H1 (cell line): ENCODE data around the gene RHCG. TPM values are rescaled to one million over a fixed set of nuclear protein-coding genes. Genes with fewer than 3 reads are reported as not detected.

Source experiments
- ASH2L ChIP-seq: fragments of 200-600, 300-600 bp; sonication (generic); IDR thresholded peaks from one replicate; pipeline ENCODE4 v1.7.1; 2017; ENCODE audit warnings: low read length
- BRCA1 ChIP-seq: IDR thresholded peaks from 2 replicates; pipeline ENCODE4 v1.6.1; 2012; ENCODE audit warnings: low read depth, low read length, improper control_type of control experiment
- CBX5 ChIP-seq: fragments of 300-800, 300-1000 bp; sonication (generic); IDR thresholded peaks from 2 replicates; pipeline ENCODE4 v1.7.1; 2016; ENCODE audit warnings: antibody characterized with exemption, low read length, low read depth
- CHD7 ChIP-seq: fragments of 300-600 bp; sonication (generic); IDR thresholded peaks from 2 replicates; pipeline ENCODE4 v1.7.1; 2012; ENCODE audit warnings: low read length, moderate library complexity, mild to moderate bottlenecking, inconsistent platforms; ENCODE audit not compliant: insufficient replicate concordance
- CTBP2 ChIP-seq: IDR thresholded peaks from 2 replicates; pipeline ENCODE4 v1.7.0; 2011; ENCODE audit warnings: borderline replicate concordance, mild to moderate bottlenecking, moderate library complexity, mixed read lengths, low read length; ENCODE audit not compliant: insufficient read depth, insufficient read length
- NRF1 ChIP-seq: IDR thresholded peaks from 2 replicates; pipeline ENCODE4 v1.6.1; 2011; ENCODE audit warnings: mild to moderate bottlenecking, low read depth, low read length, improper control_type of control experiment
- POLR2A ChIP-seq, 2 experiments: IDR thresholded peaks; 1 replicate in 1 of 2; 2 replicates in 1 of 2; pipeline ENCODE4 v1.6.1; 2011; ENCODE audit warnings: low read depth in 2 of 2, low read length in 2 of 2, mild to moderate bottlenecking in 2 of 2; ENCODE audit errors: control extremely low read depth in 1 of 2
- SRF ChIP-seq: IDR thresholded peaks from 2 replicates; pipeline ENCODE4 v1.6.1; 2011; ENCODE audit warnings: mild to moderate bottlenecking, low read depth, low read length, moderate library complexity
- ZNF274 ChIP-seq: IDR thresholded peaks from 2 replicates; pipeline ENCODE4 v1.7.0; 2012; ENCODE audit warnings: low read length, borderline replicate concordance; ENCODE audit errors: extremely low read depth
- polyA plus RNA-seq, 7 experiments: library from polyadenylated mRNA; depleted of rRNA in 3 of 7; stranded (reverse) in 5 of 7; unstranded in 2 of 7; fragments of >200 nt in 5 of 7; fragments of 200-250 nt in 2 of 7; gene quantifications; 1 replicate in 5 of 7; 2 replicates in 1 of 7; 4 replicates in 1 of 7; pipeline versions ENCODE4 v1.2.1 to v1.2.3, GENCODE V29; 2011 to 2013; ENCODE audit warnings: missing spikeins in 2 of 7, mixed read lengths in 2 of 7
- total RNA-seq: library from RNA; stranded (reverse); fragmentation: NEBNext Ultra II Directional; extraction: Animal tissue kit (Norgen Biotek cat#: 25700); gene quantifications from 2 replicates; pipeline ENCODE4 v1.2.1, GENCODE V29; 2021

Gene RHCG
- total and polyA plus RNA-seq, 2 of the 8 experiments (the other 6 are each of a cell fraction or from before 2014, with no cell fraction given), result 0.68 TPM; not detected in 1

- TF ChIP-seq CHD7 (no peak), CTBP2 (no peak), ZNF274 (no peak), CBX5 (no peak), SRF (no peak), NRF1 (no peak), BRCA1 (no peak), POLR2A (IDR thresholded peaks at IDR 0.05; ENCODE audit: control extremely low read depth in 1 of 2, low read depth in 2 of 2, low read length in 2 of 2) (no peak), ASH2L (no peak)
Observed at GRCh38 chr15:89500397-89501270, 4.3 kb upstream of the RHCG start (continued).
